Activated effector memory CD4-positive, alpha-beta T cell treated with Interleukin-2 at 50 U/mL for 16 hours (primary cell): ENCODE results near the gene SETBP1.

Source experiments
- DNase-seq: peaks from one replicate; pipeline ENCODE4 v3.0.0-alpha.2; 2020

Gene SETBP1

DNA sequence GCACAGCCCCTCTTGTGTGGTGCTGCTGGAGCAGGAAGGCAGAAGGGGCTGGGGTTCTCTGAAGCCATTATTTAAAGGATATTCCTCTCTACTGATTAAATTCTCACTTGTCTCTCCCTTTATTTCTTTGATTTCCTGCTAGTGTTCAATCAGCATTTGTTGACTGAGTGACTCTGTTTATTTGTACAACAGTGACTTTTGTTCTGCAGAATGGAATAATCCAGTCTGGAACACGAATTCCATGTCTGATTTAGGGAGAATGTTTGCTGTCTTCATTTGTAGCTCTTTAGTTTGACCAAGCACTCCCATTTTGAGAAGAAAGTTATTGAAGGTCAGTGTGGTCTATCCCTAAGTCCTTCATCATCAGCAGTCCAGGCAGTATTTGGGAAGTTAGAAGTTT lies 141.2 kb downstream of the SETBP1 start:
- DNase-seq = no peak

DNA sequence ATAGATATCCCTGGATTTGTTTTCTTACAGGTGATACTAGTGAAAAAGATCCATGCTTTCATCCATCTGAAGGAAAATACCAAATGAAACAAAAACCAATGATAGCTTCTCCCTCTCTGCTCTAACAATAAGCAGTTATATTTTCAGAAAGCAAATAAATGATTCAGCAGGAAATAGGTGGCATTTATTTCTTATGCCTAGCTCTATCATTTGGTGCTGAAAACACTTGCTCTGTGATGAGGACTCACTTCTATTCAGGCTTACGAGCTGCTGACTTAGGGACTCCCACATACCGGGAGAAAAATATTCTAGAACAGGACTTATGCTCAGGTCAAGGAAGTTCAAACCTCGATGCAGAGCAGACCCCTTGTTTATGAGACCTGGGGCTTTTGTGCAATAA lies 142.6 kb downstream of the SETBP1 start:
- DNase-seq = no peak

DNA sequence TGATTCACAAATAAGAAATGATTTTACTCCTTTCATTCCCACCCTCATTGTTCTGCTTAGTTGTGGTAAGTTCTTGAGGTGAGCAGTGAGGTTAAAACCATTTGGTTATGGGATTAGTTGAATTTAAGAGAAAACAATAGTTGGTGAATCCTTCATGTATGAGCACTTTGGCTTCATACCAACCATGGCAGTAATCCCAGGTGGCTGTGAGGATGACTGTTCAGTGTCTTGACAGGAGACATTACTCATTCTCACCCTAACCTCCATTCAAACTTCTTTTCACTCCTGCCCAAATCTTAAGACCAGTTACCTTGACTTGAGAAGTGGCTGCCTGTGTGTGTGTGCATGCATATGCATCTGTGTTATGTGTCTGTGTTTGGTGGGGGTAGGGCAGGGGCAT lies 143.1 kb downstream of the SETBP1 start:
- DNase-seq = no peak

DNA sequence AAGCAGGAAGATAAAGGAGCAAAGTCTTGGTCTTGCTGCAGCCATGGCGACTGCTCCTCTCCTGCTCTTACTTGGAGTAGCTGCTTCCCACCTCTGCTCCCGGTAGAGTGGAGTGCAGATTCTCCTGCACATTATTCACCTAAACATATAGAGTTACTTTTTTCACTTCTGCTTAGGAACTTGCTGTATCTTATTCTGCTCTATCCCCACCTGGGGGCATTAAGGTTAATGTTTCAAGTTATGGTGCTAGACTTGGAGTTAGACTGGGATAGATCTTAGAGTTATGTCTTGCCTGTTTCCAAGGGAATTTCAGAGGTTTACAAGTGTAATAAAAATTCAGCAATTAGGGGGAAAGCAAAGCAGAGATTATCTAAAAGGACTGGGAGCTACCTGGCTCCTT lies 144.2 kb downstream of the SETBP1 start:
- no peak for DNase-seq

DNA sequence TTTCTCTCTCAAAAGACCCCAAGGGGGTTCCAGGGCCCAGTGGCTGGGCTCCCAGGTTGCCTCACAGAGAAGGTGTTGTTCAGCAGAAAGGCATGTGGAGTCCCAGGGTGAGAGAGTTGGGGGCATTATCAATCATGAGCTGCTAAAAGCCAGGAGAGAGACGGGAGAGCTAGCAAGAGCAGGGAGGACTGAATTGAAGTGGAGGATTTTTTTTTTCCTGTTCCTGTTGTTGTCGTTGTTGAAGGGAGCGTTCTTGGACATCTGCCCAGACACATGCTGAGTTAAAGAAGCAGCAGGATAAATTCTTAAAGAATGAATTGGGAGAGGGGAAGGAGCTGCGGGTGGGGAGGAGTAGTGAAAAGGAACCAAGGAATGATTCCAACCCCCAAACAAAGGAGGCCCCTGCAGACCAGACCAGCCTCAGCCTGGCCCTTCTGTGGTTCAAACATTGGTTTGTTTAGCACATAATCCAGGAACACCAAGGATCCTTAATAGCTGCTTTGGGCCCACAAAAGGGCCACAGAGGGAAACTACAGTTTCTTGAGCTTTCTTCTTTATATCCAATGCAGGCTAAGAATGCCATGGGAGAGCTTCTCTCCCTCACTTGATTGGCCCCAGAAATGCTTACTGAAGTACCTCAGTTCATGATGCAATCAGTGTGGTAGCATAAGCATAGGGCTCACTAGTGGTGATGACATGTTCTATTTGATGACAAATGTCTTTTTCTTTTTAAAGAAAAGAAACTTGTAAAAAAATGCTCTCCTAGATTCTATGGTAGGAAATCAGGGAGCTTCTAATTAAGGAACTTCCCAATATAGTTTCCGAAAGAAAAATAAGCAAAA lies 146.0 kb downstream of the SETBP1 start:
- no peak for DNase-seq

DNA sequence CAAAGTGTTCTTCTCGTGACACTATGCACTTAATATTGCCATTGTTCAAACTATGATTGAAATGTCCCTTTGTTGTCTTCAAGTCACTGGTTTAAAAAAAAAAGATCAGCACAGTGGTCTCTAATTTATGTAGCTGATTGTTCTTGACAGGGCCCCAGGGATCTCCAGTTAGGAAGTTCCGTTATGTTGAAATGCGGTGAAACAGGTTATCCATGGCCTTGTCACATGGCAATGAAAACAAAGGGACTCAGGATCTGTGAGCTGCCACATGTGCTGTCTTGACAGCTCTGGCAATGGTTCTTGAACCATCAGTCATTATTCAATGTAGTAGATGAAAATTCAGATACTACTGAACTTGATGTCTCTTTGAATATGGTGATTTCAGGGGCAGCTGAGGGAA lies 147.4 kb downstream of the SETBP1 start:
- no peak for DNase-seq

DNA sequence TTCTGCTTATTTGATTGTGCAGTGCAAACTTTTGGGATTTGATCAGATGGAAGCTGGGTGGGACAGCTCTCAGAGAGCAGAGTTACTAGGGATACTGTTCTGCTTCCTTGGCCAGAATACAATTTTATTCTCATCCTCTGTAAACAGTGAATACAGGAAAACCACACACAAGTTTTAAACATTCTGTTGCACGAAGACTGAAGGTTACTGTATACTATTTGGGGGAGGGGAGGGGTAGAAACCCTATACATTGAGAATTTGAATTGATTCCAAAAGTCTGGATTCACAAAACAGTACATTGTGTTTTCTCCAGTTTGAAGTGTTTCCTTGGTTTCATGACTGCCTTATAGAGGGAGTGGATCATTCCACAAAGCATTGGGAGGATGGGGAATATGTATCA lies 149.9 kb downstream of the SETBP1 start:
- no peak for DNase-seq

DNA sequence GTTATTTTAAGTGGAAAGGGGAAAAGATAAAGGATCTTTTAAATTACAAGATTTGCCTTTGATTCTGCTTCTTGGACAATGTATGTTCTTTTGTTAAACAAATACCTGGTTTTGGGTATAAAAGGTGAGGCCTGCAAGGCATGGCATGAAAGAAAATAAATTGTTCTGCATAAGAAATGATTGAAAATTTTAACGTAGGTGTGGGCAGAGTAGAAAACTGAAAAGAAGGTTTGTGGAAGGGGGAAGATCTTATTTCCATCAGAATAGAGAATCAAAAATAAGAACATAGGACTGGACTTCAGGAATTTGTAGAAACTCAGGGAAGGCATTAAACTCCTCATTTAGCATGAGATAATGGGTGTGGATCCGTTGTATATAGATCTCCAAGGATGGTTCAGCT lies 153.1 kb downstream of the SETBP1 start:
- DNase-seq = no peak

DNA sequence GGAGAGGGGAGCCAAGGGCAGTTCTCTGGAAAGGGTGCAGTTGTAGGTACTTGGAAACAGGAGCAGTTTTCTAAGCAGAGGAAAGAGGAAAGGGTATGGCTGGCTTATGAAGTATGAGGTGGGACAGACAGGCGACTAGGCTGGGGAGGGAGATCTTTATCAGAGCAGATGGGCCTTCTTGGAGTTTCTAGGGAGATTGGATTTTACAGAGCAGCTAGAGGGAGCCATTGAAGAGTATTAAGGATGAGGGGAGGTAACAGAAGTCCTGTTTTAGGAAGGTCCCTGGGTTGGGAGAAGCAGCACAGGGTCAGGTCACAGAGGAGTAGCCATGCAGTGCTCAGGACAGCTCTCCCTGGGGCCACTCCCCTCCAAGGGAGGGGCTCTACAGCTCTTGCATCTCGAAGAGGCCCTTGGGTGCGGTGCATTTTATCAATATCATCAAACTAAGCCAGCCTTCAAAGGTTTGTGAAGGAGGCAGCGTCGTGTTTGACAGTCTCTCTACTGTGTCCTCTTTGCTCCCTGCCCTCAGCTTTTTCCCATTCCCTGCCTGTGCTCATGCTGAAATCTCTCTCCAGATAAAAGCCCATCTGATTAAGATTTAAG lies 154.3 kb downstream of the SETBP1 start:
- DNase-seq = no peak

DNA sequence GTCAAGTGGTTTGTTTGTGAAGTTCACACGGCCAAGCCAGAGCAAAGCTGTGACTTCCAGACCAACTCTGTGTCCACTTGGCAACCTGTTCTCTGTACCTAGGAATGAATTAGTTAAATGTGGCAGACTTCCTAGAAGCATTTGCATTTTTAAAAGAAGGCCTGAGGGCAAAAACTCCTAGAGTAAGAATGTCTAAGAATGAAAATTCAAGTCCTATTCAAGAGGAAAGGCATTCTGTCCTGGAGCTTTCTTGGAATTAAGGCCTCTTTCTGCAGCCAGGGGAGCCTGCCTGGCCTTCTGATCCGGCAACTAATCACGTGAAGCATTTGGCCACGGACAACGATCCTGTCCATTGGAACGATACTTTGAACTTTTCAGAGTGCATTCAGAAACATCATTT lies 155.0 kb downstream of the SETBP1 start:
- no peak for DNase-seq

DNA sequence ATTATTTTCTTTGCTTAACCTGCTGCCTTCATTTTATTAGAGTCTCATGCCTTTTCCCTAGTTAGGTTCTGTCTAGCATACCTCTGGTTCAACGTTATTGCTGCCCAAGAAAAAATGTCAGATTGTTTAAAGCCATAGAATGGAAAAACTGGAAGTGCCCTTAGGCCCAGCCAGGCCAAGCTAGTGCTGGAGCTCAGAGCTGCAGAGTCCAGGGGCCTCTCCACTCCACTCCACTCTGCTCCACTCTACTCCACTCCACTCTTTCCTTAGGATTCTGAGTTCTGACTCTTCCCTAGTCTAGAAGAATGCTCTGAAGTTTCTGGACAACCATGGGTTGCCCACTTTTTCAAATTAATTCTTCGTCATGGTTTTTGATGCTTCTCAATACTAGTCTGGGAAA lies 155.6 kb downstream of the SETBP1 start:
- DNase-seq = no peak

DNA sequence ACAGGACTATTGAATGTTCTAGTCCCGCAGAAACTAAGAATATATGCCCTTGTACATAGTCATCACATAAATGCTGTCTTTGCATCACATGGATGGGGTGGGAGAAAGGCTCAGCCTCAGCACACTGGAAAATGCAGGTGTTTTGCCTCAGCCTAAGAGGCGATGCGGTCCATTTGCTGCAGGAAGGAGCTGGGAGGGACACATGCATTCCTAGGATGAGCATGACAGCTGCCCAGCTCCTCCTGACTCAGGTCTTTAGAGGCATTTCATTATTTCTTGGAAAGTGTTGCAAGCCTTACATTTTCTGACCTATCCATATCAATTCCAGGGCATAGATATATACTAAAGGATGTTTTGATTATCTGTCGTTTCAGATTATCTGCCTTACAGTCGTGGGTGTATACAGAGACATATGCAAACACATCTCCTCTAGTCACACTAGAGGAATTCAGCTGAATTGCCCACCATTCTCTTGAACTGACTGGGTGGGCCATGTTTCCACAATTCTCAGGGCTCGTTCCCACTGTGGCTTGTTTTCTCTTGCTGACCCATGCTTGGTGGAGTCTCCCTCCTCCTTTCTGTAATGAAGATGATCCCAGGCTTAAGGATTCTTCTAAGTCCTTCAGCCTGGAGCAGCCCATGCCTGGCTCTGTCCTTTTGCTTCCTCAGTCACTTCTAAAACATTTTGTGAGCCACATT lies 156.9 kb downstream of the SETBP1 start:
- DNase-seq = no peak

DNA sequence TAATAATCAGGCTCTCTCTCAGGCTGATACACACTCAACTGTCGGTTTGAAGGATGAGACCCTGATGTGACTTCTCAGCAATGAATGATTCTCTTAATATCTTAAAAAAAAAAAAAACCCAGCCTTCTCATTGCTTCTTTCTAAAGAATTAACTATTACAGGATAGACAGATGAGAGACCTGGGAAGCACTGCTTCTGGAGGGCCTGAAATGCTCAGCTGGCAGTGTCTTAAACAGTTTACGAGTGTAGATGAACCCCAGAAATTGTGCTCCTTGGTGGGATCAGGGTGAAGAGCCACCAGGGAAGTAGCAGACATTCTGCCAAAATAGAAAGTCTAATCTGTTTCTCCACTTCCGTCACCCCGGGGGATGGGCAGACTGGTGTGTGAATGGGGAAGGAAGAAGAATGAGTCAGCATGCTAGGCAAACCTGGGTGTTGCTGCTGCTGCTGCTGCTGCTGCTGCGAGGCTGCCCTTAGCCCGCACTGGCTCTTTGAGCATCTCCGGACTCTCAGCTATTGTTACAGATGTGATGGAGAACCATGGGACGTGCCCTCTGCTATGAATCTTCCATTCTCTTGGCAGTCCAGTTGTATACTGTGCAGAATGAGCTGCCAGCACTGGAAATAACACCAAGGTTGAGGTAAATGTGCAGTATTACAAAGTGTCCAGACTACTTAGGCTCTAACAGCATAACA lies 158.4 kb downstream of the SETBP1 start:
- DNase-seq = peak; percentile 57

DNA sequence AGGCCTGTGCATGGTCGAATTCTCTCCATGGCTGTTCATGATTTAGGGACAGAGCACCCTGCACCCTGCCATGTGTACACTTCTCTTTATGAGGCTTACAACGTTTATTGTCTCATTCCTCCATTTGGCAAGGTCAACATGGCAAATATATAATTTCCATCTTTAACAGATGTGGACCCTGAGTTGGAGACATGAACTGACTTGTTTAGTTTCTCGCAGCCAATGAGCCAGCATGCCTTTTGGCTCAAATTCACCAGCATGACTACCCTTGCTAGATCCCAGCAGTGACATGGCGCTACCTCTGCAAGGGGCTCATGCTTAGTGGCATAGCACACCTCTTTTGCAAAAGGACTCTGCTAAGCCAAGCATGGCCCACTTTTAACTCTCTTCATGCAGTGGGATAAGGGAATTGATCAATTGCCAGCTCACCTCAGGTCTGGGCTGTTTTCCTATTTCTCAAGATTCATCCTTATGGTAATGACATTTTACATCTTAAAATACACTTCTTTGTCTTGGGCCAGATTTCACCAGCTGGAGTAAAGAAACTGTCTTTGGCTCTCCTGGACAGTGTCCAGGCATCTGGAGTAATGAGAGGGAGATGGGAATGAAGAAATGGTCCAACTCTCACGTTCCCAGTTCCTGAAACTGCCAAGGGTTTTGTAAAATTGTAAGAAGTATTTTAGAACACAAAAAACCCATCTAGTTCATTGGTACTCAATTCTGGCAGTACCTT lies 159.5 kb downstream of the SETBP1 start:
- no peak for DNase-seq

DNA sequence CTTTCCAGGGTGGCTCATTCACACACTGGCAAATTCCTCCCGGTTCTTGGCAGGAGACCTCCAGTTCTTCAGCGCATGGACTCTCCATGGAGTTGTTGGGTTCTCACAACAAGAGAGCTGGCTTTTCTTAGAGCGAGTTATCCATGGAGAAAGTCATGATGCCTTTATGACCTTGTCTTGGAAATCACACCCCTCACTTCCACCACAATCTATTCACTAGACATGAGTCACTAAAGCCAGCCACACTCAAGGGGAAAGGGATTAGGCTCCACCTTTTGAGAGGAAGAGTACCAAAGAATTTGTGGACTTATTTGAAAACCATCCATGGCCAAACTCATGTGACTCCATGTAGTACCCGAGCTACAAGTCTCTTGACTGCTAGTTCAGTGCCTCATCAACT lies 160.5 kb downstream of the SETBP1 start:
- DNase-seq = no peak

DNA sequence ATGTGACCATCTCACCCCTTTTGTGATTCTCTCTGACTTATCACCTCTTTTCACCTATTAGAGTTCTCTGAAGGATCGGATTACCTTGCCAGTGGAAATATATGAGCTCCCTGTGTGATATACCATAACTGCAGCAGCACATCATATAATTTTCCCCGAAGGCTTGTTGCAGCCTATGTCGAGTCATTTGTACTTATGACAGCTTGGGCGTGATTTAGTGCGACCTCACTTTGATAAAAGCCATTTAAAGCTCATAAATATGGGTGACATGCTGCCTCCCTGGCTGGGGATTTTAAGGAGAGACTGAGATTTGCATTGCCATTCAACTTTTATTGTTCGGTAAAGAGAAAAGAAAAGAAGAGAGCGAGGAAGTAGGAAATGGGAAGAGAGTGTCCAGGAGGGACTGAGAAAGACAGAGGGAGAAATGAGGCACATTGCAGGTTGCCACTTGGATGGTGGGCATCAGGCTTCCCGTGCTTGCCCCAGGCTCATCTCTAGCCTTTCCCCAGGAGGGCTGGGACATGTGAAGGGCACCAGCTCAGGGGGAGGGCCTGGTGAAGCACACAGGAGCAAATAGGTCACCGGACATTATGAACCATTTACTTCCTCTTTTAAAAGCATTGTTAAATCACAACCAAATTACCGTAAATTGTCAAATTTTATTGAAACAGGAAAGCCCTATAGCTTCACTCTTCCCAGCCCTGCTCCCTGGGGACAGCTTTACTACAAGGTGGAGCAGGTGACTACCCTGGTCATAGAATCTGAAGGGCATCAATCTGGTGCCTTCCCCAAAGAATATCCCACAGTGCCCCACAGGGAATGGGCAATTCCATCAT lies 161.3 kb downstream of the SETBP1 start:
- no peak for DNase-seq

DNA sequence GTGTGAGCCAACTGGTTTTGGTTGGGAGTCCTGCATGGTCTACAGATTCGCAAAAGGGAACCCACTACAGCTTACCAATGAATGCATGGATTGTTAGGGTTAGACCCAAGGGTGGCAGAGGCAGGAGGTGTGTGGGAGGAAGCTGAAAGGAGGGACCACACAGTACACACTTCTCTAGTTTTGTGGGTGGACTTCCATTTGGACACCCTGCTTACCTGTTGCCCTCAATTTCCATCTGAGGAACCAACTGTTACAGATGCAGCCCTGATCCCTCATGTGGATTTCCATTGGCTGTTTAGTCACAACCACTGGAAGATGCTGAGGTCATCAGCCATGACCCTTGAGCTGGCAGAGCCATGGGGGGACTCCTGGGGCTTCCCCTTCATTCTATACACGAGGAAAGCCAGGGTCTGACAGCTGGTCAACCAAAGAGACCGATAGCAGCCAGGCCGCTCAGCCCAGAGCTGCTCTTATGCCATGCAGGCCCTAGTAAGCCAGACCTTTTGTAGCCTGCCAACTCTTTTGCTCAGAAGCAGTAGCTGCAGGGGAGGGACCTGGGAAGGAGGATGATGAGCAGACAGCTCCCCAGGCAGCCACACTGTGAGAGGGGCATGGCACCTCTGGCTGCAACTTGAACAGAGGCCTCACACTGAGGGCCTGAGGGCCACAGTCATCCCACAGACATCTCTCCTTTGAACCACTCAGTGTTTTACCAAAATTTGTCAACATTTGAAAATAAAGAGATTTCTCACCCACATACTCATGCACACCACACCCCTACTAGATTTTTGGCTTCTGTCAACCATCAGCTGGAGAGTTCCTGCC lies 162.1 kb downstream of the SETBP1 start:
- DNase-seq = no peak

DNA sequence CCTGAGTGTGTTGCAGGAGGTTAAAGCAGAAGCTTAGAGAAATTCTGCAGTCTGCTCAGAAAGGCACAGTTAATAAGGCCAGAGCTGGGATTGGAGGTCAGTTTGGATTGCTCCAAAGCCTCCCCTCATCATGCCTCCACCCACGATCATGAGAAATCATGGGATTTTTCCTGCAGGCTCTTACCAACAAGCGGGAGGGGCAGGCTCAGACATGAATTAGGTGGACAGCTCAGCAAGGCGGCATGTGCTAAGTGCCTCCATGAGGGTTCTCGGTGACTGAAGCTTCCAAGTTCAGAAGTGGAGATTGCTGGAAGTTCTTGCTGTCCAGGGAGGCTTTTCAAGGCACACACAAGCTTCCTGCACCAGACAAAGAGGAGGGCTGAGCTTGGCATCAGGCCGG lies 163.8 kb downstream of the SETBP1 start:
- no peak for DNase-seq

DNA sequence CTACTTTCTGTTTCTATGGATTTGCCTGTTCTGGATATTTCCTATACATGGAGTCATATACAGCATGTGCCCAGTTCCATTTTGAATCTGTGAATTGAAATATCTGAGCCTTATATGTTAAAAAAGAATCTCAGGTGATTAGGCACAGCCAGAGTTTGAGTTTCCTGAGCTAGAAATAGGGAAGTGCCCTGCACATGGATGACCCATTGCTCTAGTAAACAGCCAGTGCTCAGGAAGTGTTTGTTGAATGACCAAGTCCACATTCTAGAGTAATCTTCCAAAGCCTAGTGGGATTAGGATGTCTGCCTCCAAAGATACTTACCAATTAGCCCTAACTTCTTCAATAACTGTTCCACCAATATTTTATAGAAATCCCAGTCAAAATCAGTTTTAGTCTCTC lies 165.8 kb downstream of the SETBP1 start:
- DNase-seq = no peak

DNA sequence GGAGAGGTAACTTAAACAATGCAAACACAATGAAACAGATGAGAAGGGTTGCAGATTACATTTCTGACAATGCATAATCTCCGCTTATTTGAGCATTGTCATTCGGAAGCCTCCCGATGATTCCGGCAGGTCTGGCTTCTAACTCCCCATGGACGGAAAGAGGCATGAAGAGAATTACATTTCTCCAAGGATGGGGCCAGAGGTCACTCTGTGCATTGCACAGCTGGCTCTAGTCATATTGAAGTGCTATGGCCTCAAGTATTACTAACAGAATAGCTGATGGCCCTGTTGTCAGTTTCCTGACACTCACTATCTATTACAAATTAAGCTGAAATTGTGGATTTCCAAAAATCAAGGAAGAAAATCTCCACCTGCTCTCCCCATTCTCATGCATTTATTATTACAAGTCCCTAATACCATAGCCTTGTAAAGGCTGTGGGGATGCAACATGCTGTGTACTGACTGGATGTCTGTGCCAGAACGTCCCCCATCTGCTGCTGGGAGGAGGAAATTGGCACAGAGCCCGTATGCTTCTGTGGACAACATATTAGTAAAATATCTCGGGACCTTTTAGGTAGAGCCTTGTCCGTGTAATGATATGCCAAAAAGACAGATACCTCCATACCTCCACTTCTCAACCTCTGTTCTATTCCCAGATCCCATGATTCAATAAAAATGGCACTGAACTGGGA lies 168.1 kb downstream of the SETBP1 start:
- no peak for DNase-seq
